Measurements from ENCODE around the gene RAET1G. TPM values are rescaled to one million over a fixed set of nuclear protein-coding genes. Genes with fewer than 3 reads are reported as not detected.

Gene RAET1G
- total RNA-seq, 1 experiment from 2014 or later: 1.2 TPM

- Histone ChIP-seq H3K4me1 (ENCODE audit: control insufficient read depth, insufficient read depth, low read length) (peaks cover 11% of the 10 kb centered on the region), H3K27ac (ENCODE audit: low read length) (no peak overlapping the region), H3K9me3 (ENCODE audit: control insufficient read depth, insufficient read depth, low read depth, low read length) (no peaks in the 10 kb centered on the region), H3K4me3 (ENCODE audit: low read depth in 2 of 2, low read length in 2 of 2) (no peak overlapping the region), H3K36me3 (ENCODE audit: control insufficient read depth, insufficient read depth, low read length) (no peaks in the 10 kb centered on the region), H3K27me3 (ENCODE audit: control insufficient read depth, insufficient read depth, low read length) (no peaks in the 10 kb centered on the region)
- peak; percentile 36; the same call in 1 of the 2 replicates for ATAC-seq
- in situ Hi-C loops (cut with HindIII; ENCODE audit: low pct_unique_long_range_greater_than_20kb, low sequenced_read_pairs): no loop called here
- TF ChIP-seq SIN3A (IDR thresholded peaks at IDR 0.05; ENCODE audit: borderline replicate concordance, insufficient read depth, low read depth, low read length): no peak
- CTCF ChIA-PET: no interaction called here
- intact Hi-C loops (cut with micrococcal nuclease; ENCODE audit: unreplicated experiment): no loop called here
- POLR2A ChIA-PET: interaction anchor here (0.6 kb wide), 1 partner anchor 15 kb away, joined by 4 read pairs; no protein-coding TSS in a partner anchor
- BruUV-seq (replicated peaks): no TSS peak
- no peak for DNase-seq (ENCODE audit: low read depth, low spot score)
Measured at GRCh38 chr6:149890629-149891045, 32.3 kb downstream of the RAET1G start.

- BruUV-seq (replicated peaks): no TSS peak
- in situ Hi-C loops (cut with HindIII; ENCODE audit: low pct_unique_long_range_greater_than_20kb, low sequenced_read_pairs): no loop called here
- TF ChIP-seq POLR2AphosphoS5 (IDR thresholded peaks at IDR 0.05; ENCODE audit: low read depth, low read length) (no peak), CTCF (IDR thresholded peaks at IDR 0.05) (no peak), SIN3A (IDR thresholded peaks at IDR 0.05; ENCODE audit: borderline replicate concordance, insufficient read depth, low read depth, low read length) (no peak), REST (IDR thresholded peaks at IDR 0.05; ENCODE audit: insufficient read depth in 1 of 2, low read depth in 2 of 2, low read length in 1 of 2) (no peak), TCF7L2 (IDR thresholded peaks at IDR 0.05; ENCODE audit: low read depth, low read length) (no peak)
- intact Hi-C loops (cut with micrococcal nuclease; ENCODE audit: unreplicated experiment): no loop called here
- Histone ChIP-seq H3K27me3 (ENCODE audit: control insufficient read depth, insufficient read depth, low read length) (no peaks in the 10 kb centered on the region), H3K4me3 (ENCODE audit: low read depth in 2 of 2, low read length in 2 of 2) (no peak overlapping the region), H3K36me3 (ENCODE audit: control insufficient read depth, insufficient read depth, low read length) (no peaks in the 10 kb centered on the region), H3K9me3 (ENCODE audit: control insufficient read depth, insufficient read depth, low read depth, low read length) (no peaks in the 10 kb centered on the region), H3K27ac (ENCODE audit: low read length) (no peak overlapping the region), H3K4me1 (ENCODE audit: control insufficient read depth, insufficient read depth, low read length) (no peaks in the 10 kb centered on the region)
- ChIA-PET CTCF (no interaction called here), POLR2A (no interaction called here)
- no peak for ATAC-seq
- no peak for DNase-seq (ENCODE audit: low read depth, low spot score)
Measured at GRCh38 chr6:149889326-149889725, 33.6 kb downstream of the RAET1G start.

- no peak for DNase-seq (ENCODE audit: low read depth, low spot score)
- no peak for ATAC-seq
- Histone ChIP-seq H3K27ac (ENCODE audit: low read length) (no peak overlapping the region), H3K9me3 (ENCODE audit: control insufficient read depth, insufficient read depth, low read depth, low read length) (no peaks in the 10 kb centered on the region), H3K4me3 (ENCODE audit: low read depth in 2 of 2, low read length in 2 of 2) (no peak overlapping the region), H3K27me3 (ENCODE audit: control insufficient read depth, insufficient read depth, low read length) (no peaks in the 10 kb centered on the region), H3K4me1 (ENCODE audit: control insufficient read depth, insufficient read depth, low read length) (no peaks in the 10 kb centered on the region), H3K36me3 (ENCODE audit: control insufficient read depth, insufficient read depth, low read length) (no peaks in the 10 kb centered on the region)
- BruUV-seq (replicated peaks): no TSS peak
- ChIA-PET POLR2A (no interaction called here), CTCF (no interaction called here)
- TF ChIP-seq SIN3A (IDR thresholded peaks at IDR 0.05; ENCODE audit: borderline replicate concordance, insufficient read depth, low read depth, low read length) (no peak), CTCF (IDR thresholded peaks at IDR 0.05) (no peak), REST (IDR thresholded peaks at IDR 0.05; ENCODE audit: insufficient read depth in 1 of 2, low read depth in 2 of 2, low read length in 1 of 2) (no peak), TCF7L2 (IDR thresholded peaks at IDR 0.05; ENCODE audit: low read depth, low read length) (no peak), POLR2AphosphoS5 (IDR thresholded peaks at IDR 0.05; ENCODE audit: low read depth, low read length) (no peak)
- in situ Hi-C loops (cut with HindIII; ENCODE audit: low pct_unique_long_range_greater_than_20kb, low sequenced_read_pairs): no loop called here
- intact Hi-C loops (cut with micrococcal nuclease; ENCODE audit: unreplicated experiment): no loop called here
Measured at GRCh38 chr6:149888659-149889058, 34.3 kb downstream of the RAET1G start.

All from Panc1 (cell line).